ENCODE measurements around the gene MIPEP.

DNA sequence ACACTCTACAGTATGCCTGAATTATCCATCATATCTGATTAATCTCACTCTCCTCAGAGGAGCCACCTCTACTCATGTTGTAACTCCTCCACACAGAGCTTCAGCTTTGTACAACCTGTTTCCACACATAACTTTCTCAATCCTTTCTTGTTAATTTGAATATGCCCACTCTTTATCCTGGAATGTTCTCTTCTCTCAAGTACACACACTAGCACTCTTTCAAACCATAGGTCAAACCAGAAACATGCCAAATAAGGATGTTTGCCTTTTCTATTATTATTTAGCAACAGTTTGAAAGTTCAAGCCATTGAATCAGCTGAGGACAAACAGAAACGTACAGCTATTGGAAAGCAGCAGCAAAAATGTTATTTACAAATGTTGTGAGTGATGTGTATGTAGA, 110.3 kb downstream of the MIPEP start:
- TF ChIP-seq, protein P1, sequence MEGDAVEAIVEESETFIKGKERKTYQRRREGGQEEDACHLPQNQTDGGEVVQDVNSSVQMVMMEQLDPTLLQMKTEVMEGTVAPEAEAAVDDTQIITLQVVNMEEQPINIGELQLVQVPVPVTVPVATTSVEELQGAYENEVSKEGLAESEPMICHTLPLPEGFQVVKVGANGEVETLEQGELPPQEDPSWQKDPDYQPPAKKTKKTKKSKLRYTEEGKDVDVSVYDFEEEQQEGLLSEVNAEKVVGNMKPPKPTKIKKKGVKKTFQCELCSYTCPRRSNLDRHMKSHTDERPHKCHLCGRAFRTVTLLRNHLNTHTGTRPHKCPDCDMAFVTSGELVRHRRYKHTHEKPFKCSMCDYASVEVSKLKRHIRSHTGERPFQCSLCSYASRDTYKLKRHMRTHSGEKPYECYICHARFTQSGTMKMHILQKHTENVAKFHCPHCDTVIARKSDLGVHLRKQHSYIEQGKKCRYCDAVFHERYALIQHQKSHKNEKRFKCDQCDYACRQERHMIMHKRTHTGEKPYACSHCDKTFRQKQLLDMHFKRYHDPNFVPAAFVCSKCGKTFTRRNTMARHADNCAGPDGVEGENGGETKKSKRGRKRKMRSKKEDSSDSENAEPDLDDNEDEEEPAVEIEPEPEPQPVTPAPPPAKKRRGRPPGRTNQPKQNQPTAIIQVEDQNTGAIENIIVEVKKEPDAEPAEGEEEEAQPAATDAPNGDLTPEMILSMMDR (IDR thresholded peaks at IDR 0.05; ENCODE audit: low read depth, low read length, poor library complexity, severe bottlenecking), result no peak
- TF ChIP-seq EZH2phosphoT487 (IDR thresholded peaks at IDR 0.05; ENCODE audit: borderline replicate concordance, low read length), result no peak
